Measurements from ENCODE around the gene TTC6.

Gene TTC6

GRCh38 chr14:37588956-37589714 lies 6.3 kb upstream of the TTC6 start:
- TF ChIP-seq ZFP3 (CRISPR knock-in tag; IDR thresholded peaks at IDR 0.05) (no peak), BACH2 (CRISPR knock-in tag; IDR thresholded peaks at IDR 0.05; ENCODE audit: borderline replicate concordance) (no peak), SNAI2 (CRISPR knock-in tag; IDR thresholded peaks at IDR 0.05) (no peak), ESRRG (CRISPR knock-in tag; IDR thresholded peaks at IDR 0.05) (no peak), TOX (CRISPR knock-in tag; IDR thresholded peaks at IDR 0.05; ENCODE audit: borderline replicate concordance) (no peak), OSR1 (CRISPR knock-in tag; IDR thresholded peaks at IDR 0.05) (no peak), TCF4 (CRISPR knock-in tag; IDR thresholded peaks at IDR 0.05; ENCODE audit: borderline replicate concordance) (no peak), ZC3H10 (CRISPR knock-in tag; IDR thresholded peaks at IDR 0.05) (no peak), GLIS3 (CRISPR knock-in tag; IDR thresholded peaks at IDR 0.05) (no peak), PATZ1 (CRISPR knock-in tag; IDR thresholded peaks at IDR 0.05; ENCODE audit: borderline replicate concordance) (no peak), POU6F1 (CRISPR knock-in tag; IDR thresholded peaks at IDR 0.05; ENCODE audit: borderline replicate concordance, low read depth) (no peak), CSDC2 (CRISPR knock-in tag; IDR thresholded peaks at IDR 0.05) (no peak), ZNF565 (CRISPR knock-in tag; conservative IDR thresholded peaks at IDR 0.05; ENCODE audit: low read depth) (no peak), RARB (CRISPR knock-in tag; IDR thresholded peaks at IDR 0.05) (no peak), ZNF70 (CRISPR knock-in tag; IDR thresholded peaks at IDR 0.05) (no peak), ZFP30 (CRISPR knock-in tag; IDR thresholded peaks at IDR 0.05) (no peak), CSRNP3 (CRISPR knock-in tag; IDR thresholded peaks at IDR 0.05) (no peak)
- TF ChIP-seq, protein P1, sequence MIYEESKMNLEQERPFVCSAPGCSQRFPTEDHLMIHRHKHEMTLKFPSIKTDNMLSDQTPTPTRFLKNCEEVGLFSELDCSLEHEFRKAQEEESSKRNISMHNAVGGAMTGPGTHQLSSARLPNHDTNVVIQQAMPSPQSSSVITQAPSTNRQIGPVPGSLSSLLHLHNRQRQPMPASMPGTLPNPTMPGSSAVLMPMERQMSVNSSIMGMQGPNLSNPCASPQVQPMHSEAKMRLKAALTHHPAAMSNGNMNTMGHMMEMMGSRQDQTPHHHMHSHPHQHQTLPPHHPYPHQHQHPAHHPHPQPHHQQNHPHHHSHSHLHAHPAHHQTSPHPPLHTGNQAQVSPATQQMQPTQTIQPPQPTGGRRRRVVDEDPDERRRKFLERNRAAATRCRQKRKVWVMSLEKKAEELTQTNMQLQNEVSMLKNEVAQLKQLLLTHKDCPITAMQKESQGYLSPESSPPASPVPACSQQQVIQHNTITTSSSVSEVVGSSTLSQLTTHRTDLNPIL (CRISPR knock-in tag; IDR thresholded peaks at IDR 0.05; ENCODE audit: low read depth) = no peak

GRCh38 chr14:37589715-37590427 lies 5.6 kb upstream of the TTC6 start:
- no peak for ATAC-seq
- TF ChIP-seq ARNTL (CRISPR knock-in tag; IDR thresholded peaks at IDR 0.05; ENCODE audit: borderline replicate concordance, low read depth) (no peak), CSRNP3 (CRISPR knock-in tag; IDR thresholded peaks at IDR 0.05) (no peak), RARB (CRISPR knock-in tag; IDR thresholded peaks at IDR 0.05) (no peak), GLIS3 (CRISPR knock-in tag; IDR thresholded peaks at IDR 0.05) (no peak), ZC3H10 (CRISPR knock-in tag; IDR thresholded peaks at IDR 0.05) (no peak), ZFP30 (CRISPR knock-in tag; IDR thresholded peaks at IDR 0.05) (no peak), ESRRG (CRISPR knock-in tag; IDR thresholded peaks at IDR 0.05) (no peak), ZNF565 (CRISPR knock-in tag; conservative IDR thresholded peaks at IDR 0.05; ENCODE audit: low read depth) (no peak), SNAI2 (CRISPR knock-in tag; IDR thresholded peaks at IDR 0.05) (no peak), OSR1 (CRISPR knock-in tag; IDR thresholded peaks at IDR 0.05) (no peak), ISL1 (CRISPR knock-in tag; IDR thresholded peaks at IDR 0.05) (no peak), ZFP3 (CRISPR knock-in tag; IDR thresholded peaks at IDR 0.05) (no peak)

More at GRCh38 chr14:37588956-37589714, 6.3 kb upstream of the TTC6 start:
- no peak for ATAC-seq

Measured in SK-N-SH treated with all-trans-retinoic acid at 6 μM for 48 hours (cell line).